ENCODE results near the gene WDFY4.

DNA sequence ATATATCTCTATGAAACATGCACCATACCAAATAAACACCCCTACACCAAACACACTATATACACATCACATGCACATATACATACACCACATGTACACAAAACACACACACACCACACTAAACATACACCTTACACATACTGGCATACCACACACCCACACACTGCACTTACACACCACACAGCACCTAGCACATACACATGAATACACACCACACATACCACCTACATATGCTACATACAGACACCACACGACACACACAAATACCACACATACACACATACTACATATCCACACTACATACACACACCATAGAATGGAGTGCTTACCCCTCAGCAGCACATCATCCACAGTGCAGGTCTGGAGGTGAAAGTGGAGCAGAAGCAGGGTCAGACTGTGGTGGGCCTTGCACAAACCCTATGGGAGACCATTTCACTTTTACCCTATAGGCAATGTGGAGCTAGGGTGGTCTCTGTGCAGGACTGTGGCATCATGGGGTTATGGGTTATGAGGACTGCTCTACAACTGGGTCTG lies 64.6 kb downstream of the WDFY4 start:
- TF ChIP-seq, protein P1, sequence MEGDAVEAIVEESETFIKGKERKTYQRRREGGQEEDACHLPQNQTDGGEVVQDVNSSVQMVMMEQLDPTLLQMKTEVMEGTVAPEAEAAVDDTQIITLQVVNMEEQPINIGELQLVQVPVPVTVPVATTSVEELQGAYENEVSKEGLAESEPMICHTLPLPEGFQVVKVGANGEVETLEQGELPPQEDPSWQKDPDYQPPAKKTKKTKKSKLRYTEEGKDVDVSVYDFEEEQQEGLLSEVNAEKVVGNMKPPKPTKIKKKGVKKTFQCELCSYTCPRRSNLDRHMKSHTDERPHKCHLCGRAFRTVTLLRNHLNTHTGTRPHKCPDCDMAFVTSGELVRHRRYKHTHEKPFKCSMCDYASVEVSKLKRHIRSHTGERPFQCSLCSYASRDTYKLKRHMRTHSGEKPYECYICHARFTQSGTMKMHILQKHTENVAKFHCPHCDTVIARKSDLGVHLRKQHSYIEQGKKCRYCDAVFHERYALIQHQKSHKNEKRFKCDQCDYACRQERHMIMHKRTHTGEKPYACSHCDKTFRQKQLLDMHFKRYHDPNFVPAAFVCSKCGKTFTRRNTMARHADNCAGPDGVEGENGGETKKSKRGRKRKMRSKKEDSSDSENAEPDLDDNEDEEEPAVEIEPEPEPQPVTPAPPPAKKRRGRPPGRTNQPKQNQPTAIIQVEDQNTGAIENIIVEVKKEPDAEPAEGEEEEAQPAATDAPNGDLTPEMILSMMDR (IDR thresholded peaks at IDR 0.05 in 2 of 3, conservative IDR thresholded peaks at IDR 0.05 in 1 of 3; ENCODE audit: insufficient read depth in 2 of 3, low read depth in 1 of 3, low read length in 3 of 3): no peak
- TF ChIP-seq SAP30 (IDR thresholded peaks at IDR 0.05; ENCODE audit: borderline replicate concordance, insufficient read depth, low read depth, low read length, poor library complexity, severe bottlenecking) (no peak), ZNF586 (CRISPR knock-in tag; conservative IDR thresholded peaks at IDR 0.05) (no peak), TRIM24 (IDR thresholded peaks at IDR 0.05) (no peak), MXI1 (IDR thresholded peaks at IDR 0.05; ENCODE audit: low read depth, low read length) (no peak), RAD21 (CRISPR knock-in tag; conservative IDR thresholded peaks at IDR 0.05 in 1 of 2, IDR thresholded peaks at IDR 0.05 in 1 of 2) (no peak), CREM (IDR thresholded peaks at IDR 0.05; ENCODE audit: low read depth) (no peak), SREBF2 (CRISPR knock-in tag; IDR thresholded peaks at IDR 0.05) (no peak), TAF1 (IDR thresholded peaks at IDR 0.05; ENCODE audit: control insufficient read depth, extremely low read depth, insufficient read depth, low read length, severe bottlenecking) (no peak), SIN3B (IDR thresholded peaks at IDR 0.05; ENCODE audit: low read depth) (no peak), ARNT (IDR thresholded peaks at IDR 0.05) (no peak), ZNF121 (CRISPR knock-in tag; conservative IDR thresholded peaks at IDR 0.05) (no peak), FOXM1 (IDR thresholded peaks at IDR 0.05; ENCODE audit: low read depth) (no peak), FOXM1 (CRISPR knock-in tag; IDR thresholded peaks at IDR 0.05; ENCODE audit: low read depth) (no peak)
